Heart left ventricle (tissue), 13 donors: ENCODE measurements around the gene ARL3.
"Not testable (repeated sequence)": the region's sequence is repeated elsewhere in the genome, so short reads cannot be mapped to it uniquely, and the experiment has no call there.

ENCODE experiments used
- CTCF ChIP-seq, 12 donors: fragments of 200-600 bp; sonication (generic) in 4 of 12; IDR thresholded peaks; one replicate each; pipeline versions ENCODE4 v1.5.0 to v1.8.0; 2018 to 2022; ENCODE audit warnings: antibody characterized with exemption in 12 of 12, mild to moderate bottlenecking in 5 of 12
- POLR2A ChIP-seq, 2 donors: fragments of 450-650 bp; IDR thresholded peaks; one replicate each; pipeline ENCODE4 v1.6.1; 2017; ENCODE audit warnings: antibody characterized with exemption in 2 of 2, mild to moderate bottlenecking in 2 of 2, moderate library complexity in 2 of 2
- donor health status: ischemic (EF 13 %, LVEDD 7.1; RV severe dilation, severe dysfunction).
- donor health status: DM: no; HTN: yes; CAD: no.
- donor health status: DM: no; HTN: no; CAD: no.
- donor health status: ischemic (EF 25% LVEDD 6.9; RV normal size, moderate dysfunction).
- donor health status: ischemic (EF 25% LVEDD 5.7; RV mildly dilated, moderate dysfunction).
- donor health status: ischemic (EF 35%, LVEDD 5.7; RV mildly dilated, moderate dysfunction).
- donor health status: nonischemic (EF 11% LVEDD 7.7; RV severe dilation, severe dysfunction).
- donor health status: DM: yes; HTN: yes; CAD: no.
- donor health status: PGD.
- donor health status: ischemic (EF 29% LVEDD 5.4; RV normal size, mild dysfunction).
- donor health status: nonischemic (EF 23%, LVEDD 6.1; RV moderate dilation, normal function).

- not testable (repeated sequence) for TF ChIP-seq CTCF, POLR2A (IDR thresholded peaks at IDR 0.05)
Observed at GRCh38 chr10:102695401-102695800, 18.8 kb downstream of the ARL3 start.
